ENCODE results near the gene TFEB.

The TFEB gene

GRCh38 chr6:41692080-41692675 lies 43.2 kb downstream of the TFEB start:
- TF ChIP-seq NFIC (IDR thresholded peaks at IDR 0.05) = no peak
- TF ChIP-seq RAD21 (IDR thresholded peaks at IDR 0.05; ENCODE audit: low read depth) = no peak
- TF ChIP-seq FOXM1 (IDR thresholded peaks at IDR 0.05; ENCODE audit: borderline replicate concordance, low read depth) = no peak
- no peak for TF ChIP-seq TCF12 (IDR thresholded peaks at IDR 0.05; ENCODE audit: low read depth)
- TF ChIP-seq TEAD4 (IDR thresholded peaks at IDR 0.05) = no peak
- TF ChIP-seq EP300 (IDR thresholded peaks at IDR 0.05; ENCODE audit: borderline replicate concordance) = no peak

- no peak for TF ChIP-seq EGR1 (IDR thresholded peaks at IDR 0.05)
- TF ChIP-seq REST (IDR thresholded peaks at IDR 0.05; ENCODE audit: low read depth) = no peak
- no peak for TF ChIP-seq YY1 (IDR thresholded peaks at IDR 0.05; ENCODE audit: low read depth)
- no peak for TF ChIP-seq USF1 (IDR thresholded peaks at IDR 0.05)
- no peak for TF ChIP-seq EP300 (IDR thresholded peaks at IDR 0.05; ENCODE audit: borderline replicate concordance)
Measured at GRCh38 chr6:41691426-41692079, 43.9 kb downstream of the TFEB start.

GRCh38 chr6:41690541-41691330 lies 44.7 kb downstream of the TFEB start:
- TF ChIP-seq REST (IDR thresholded peaks at IDR 0.05; ENCODE audit: low read depth) (no peak), FOXM1 (IDR thresholded peaks at IDR 0.05; ENCODE audit: borderline replicate concordance, low read depth) (no peak), TCF12 (IDR thresholded peaks at IDR 0.05; ENCODE audit: low read depth) (no peak), TAF1 (IDR thresholded peaks at IDR 0.05; ENCODE audit: low read depth) (no peak), ZBTB7A (IDR thresholded peaks at IDR 0.05; ENCODE audit: low read depth) (no peak), CEBPB (IDR thresholded peaks at IDR 0.05) (no peak), USF1 (IDR thresholded peaks at IDR 0.05) (no peak), EGR1 (IDR thresholded peaks at IDR 0.05) (no peak), RAD21 (IDR thresholded peaks at IDR 0.05; ENCODE audit: low read depth) (no peak), CREB1 (IDR thresholded peaks at IDR 0.05; ENCODE audit: low read depth) (no peak), TEAD4 (IDR thresholded peaks at IDR 0.05) (no peak), MAX (IDR thresholded peaks at IDR 0.05) (no peak), NFIC (IDR thresholded peaks at IDR 0.05) (no peak), EP300 (IDR thresholded peaks at IDR 0.05; ENCODE audit: borderline replicate concordance) (no peak), YY1 (IDR thresholded peaks at IDR 0.05; ENCODE audit: low read depth) (no peak)

GRCh38 chr6:41689171-41690008 lies 46.0 kb downstream of the TFEB start:
- TF ChIP-seq FOXM1 (IDR thresholded peaks at IDR 0.05; ENCODE audit: borderline replicate concordance, low read depth) (no peak), EGR1 (IDR thresholded peaks at IDR 0.05) (no peak), NFIC (IDR thresholded peaks at IDR 0.05) (no peak), RAD21 (IDR thresholded peaks at IDR 0.05; ENCODE audit: low read depth) (no peak), TCF12 (IDR thresholded peaks at IDR 0.05; ENCODE audit: low read depth) (no peak), USF1 (IDR thresholded peaks at IDR 0.05) (no peak), CREB1 (IDR thresholded peaks at IDR 0.05; ENCODE audit: low read depth) (no peak), EP300 (IDR thresholded peaks at IDR 0.05; ENCODE audit: borderline replicate concordance) (no peak), TAF1 (IDR thresholded peaks at IDR 0.05; ENCODE audit: low read depth) (no peak), MAX (IDR thresholded peaks at IDR 0.05) (no peak), REST (IDR thresholded peaks at IDR 0.05; ENCODE audit: low read depth) (no peak), CEBPB (IDR thresholded peaks at IDR 0.05) (no peak), YY1 (IDR thresholded peaks at IDR 0.05; ENCODE audit: low read depth) (no peak), ZBTB7A (IDR thresholded peaks at IDR 0.05; ENCODE audit: low read depth) (no peak), TEAD4 (IDR thresholded peaks at IDR 0.05) (no peak)

Data from Ishikawa (cell line).